CD4-positive, alpha-beta T cell treated with Interleukin-17A for 1 hour (primary cell): ENCODE measurements around the gene FXYD1.

Source experiments
- DNase-seq: peaks from one replicate; pipeline ENCODE4 v3.0.0-alpha.2; 2020

The FXYD1 gene

GRCh38 chr19:35165200-35166058 is 26.8 kb downstream of the FXYD1 start:
- no peak for DNase-seq

GRCh38 chr19:35166100-35167063 is 27.8 kb downstream of the FXYD1 start:
- no peak for DNase-seq

- peak; percentile 24 for DNase-seq
Observed at GRCh38 chr19:35167251-35168119, 28.9 kb downstream of the FXYD1 start.

GRCh38 chr19:35168196-35168595 is 29.6 kb downstream of the FXYD1 start:
- no peak for DNase-seq

GRCh38 chr19:35169221-35169995 is 30.8 kb downstream of the FXYD1 start:
- DNase-seq = no peak

GRCh38 chr19:35170359-35171061 is 31.9 kb downstream of the FXYD1 start:
- DNase-seq = no peak

GRCh38 chr19:35171730-35172129 is 33.1 kb downstream of the FXYD1 start:
- peak; percentile 30 for DNase-seq

GRCh38 chr19:35174226-35174625 is 35.6 kb downstream of the FXYD1 start:
- no peak for DNase-seq

- no peak for DNase-seq
Observed at GRCh38 chr19:35176181-35176570, 37.6 kb downstream of the FXYD1 start.

- no peak for DNase-seq
Observed at GRCh38 chr19:35177377-35178274, 39.0 kb downstream of the FXYD1 start.

GRCh38 chr19:35178701-35179100 is 40.1 kb downstream of the FXYD1 start:
- DNase-seq = no peak

GRCh38 chr19:35179830-35180229 is 41.2 kb downstream of the FXYD1 start:
- no peak for DNase-seq

GRCh38 chr19:35181387-35181786 is 42.8 kb downstream of the FXYD1 start:
- DNase-seq = no peak

- DNase-seq = no peak
Observed at GRCh38 chr19:35184267-35184666, 45.6 kb downstream of the FXYD1 start.

GRCh38 chr19:35184884-35185283 is 46.3 kb downstream of the FXYD1 start:
- no peak for DNase-seq
